ENCODE measurements around the gene WDFY1. TPM values are rescaled to one million over a fixed set of nuclear protein-coding genes. Genes with fewer than 3 reads are reported as not detected.

WDFY1 gene
- total RNA-seq, 3 donors from 2014 or later: 45.2 to 57.6 (median 46.2) TPM

- TF ChIP-seq POLR2AphosphoS5 (IDR thresholded peaks at IDR 0.05): no peak
- H3K4me3 ChIP-seq: no peak overlapping the region
- DNase-seq (ENCODE audit: low spot score in 2 of 2): no peak
- H3K27me3 ChIP-seq: no peaks in the 10 kb centered on the region
- no peaks in the 10 kb centered on the region for H3K4me1 ChIP-seq
- H3K27ac ChIP-seq: no peak overlapping the region
- H3K36me3 ChIP-seq: no peaks in the 10 kb centered on the region
- no peaks in the 10 kb centered on the region for H3K9me3 ChIP-seq
- intact Hi-C loops (cut with DNase I; ENCODE audit: low total_unique reads): no loop called here
These were observed 90.4 kb downstream of the WDFY1 start for GRCh38 chr2:223854741-223855140.

DNA sequence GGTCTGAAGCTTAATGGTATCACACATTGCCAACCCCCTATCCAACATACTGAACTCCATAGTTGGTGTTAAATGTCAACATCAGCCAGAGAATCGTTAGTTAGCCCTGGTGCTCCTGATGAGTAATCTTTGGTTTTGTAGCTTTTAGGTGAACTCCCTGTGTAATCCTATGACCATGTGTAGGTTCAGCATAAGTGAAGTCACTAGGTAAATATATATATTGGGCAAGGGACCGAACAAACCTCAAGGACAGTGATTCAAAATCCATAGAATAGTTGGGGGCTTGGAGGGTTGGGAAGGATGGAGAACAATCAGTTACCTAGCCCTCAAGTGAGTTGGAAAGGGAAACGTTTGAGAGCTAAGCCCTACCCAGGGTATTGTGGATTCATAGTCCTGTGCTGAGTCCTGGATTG is 91.7 kb downstream of the WDFY1 start:
- no peak overlapping the region for H3K4me3 ChIP-seq
- H3K27me3 ChIP-seq: no peaks in the 10 kb centered on the region

GRCh38 chr2:223852281-223852795 is 92.8 kb downstream of the WDFY1 start:
- H3K27ac ChIP-seq: no peak overlapping the region
- no peaks in the 10 kb centered on the region for H3K4me1 ChIP-seq
- no peaks in the 10 kb centered on the region for H3K9me3 ChIP-seq
- intact Hi-C loops (cut with DNase I; ENCODE audit: low total_unique reads): no loop called here
- DNase-seq (ENCODE audit: low spot score in 2 of 2): no peak
- H3K36me3 ChIP-seq: no peaks in the 10 kb centered on the region
- no peak overlapping the region for H3K4me3 ChIP-seq
- TF ChIP-seq POLR2AphosphoS5 (IDR thresholded peaks at IDR 0.05) (no peak), POLR2A (IDR thresholded peaks at IDR 0.05) (no peak)
- TF ChIP-seq, protein P1, sequence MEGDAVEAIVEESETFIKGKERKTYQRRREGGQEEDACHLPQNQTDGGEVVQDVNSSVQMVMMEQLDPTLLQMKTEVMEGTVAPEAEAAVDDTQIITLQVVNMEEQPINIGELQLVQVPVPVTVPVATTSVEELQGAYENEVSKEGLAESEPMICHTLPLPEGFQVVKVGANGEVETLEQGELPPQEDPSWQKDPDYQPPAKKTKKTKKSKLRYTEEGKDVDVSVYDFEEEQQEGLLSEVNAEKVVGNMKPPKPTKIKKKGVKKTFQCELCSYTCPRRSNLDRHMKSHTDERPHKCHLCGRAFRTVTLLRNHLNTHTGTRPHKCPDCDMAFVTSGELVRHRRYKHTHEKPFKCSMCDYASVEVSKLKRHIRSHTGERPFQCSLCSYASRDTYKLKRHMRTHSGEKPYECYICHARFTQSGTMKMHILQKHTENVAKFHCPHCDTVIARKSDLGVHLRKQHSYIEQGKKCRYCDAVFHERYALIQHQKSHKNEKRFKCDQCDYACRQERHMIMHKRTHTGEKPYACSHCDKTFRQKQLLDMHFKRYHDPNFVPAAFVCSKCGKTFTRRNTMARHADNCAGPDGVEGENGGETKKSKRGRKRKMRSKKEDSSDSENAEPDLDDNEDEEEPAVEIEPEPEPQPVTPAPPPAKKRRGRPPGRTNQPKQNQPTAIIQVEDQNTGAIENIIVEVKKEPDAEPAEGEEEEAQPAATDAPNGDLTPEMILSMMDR (IDR thresholded peaks at IDR 0.05): no peak
- H3K27me3 ChIP-seq: no peaks in the 10 kb centered on the region

More for the DNA sequence above, 91.7 kb downstream of the WDFY1 start:
- no peaks in the 10 kb centered on the region for H3K9me3 ChIP-seq
- no peak for DNase-seq (ENCODE audit: low spot score in 2 of 2)
- H3K4me1 ChIP-seq: no peaks in the 10 kb centered on the region
- H3K27ac ChIP-seq: no peak overlapping the region
- no peak for TF ChIP-seq POLR2A (IDR thresholded peaks at IDR 0.05)
- TF ChIP-seq POLR2AphosphoS5 (IDR thresholded peaks at IDR 0.05): no peak
- TF ChIP-seq, protein P1 (IDR thresholded peaks at IDR 0.05): no peak
- no peaks in the 10 kb centered on the region for H3K36me3 ChIP-seq
- intact Hi-C loops (cut with DNase I; ENCODE audit: low total_unique reads): no loop called here

- H3K4me3 ChIP-seq: no peak overlapping the region
- H3K36me3 ChIP-seq: no peaks in the 10 kb centered on the region
- TF ChIP-seq, protein P1 (IDR thresholded peaks at IDR 0.05): no peak
- no peak for TF ChIP-seq POLR2A (IDR thresholded peaks at IDR 0.05)
- no peaks in the 10 kb centered on the region for H3K9me3 ChIP-seq
- H3K27ac ChIP-seq: no peak overlapping the region
- no peak for DNase-seq (ENCODE audit: low spot score in 2 of 2)
- no peaks in the 10 kb centered on the region for H3K4me1 ChIP-seq
- H3K27me3 ChIP-seq: no peaks in the 10 kb centered on the region
- intact Hi-C loops (cut with DNase I; ENCODE audit: low total_unique reads): no loop called here
These were observed 97.7 kb downstream of the WDFY1 start for GRCh38 chr2:223847410-223847809.

- no peak overlapping the region for H3K4me3 ChIP-seq
- TF ChIP-seq, protein P1 (IDR thresholded peaks at IDR 0.05): no peak
- TF ChIP-seq POLR2AphosphoS5 (IDR thresholded peaks at IDR 0.05) (no peak), POLR2A (IDR thresholded peaks at IDR 0.05) (no peak)
- H3K36me3 ChIP-seq: no peaks in the 10 kb centered on the region
- no peaks in the 10 kb centered on the region for H3K27me3 ChIP-seq
- H3K9me3 ChIP-seq: no peaks in the 10 kb centered on the region
- DNase-seq (ENCODE audit: low spot score in 2 of 2): no peak
- no peak overlapping the region for H3K27ac ChIP-seq
- intact Hi-C loops (cut with DNase I; ENCODE audit: low total_unique reads): no loop called here
- H3K4me1 ChIP-seq: no peaks in the 10 kb centered on the region
These were observed 98.6 kb downstream of the WDFY1 start for GRCh38 chr2:223846515-223846914.
